Mesodermal cell (in vitro differentiated cells): ENCODE results near the gene SLIT2.

Experiments used
- H3K27ac ChIP-seq: 2 replicates; pipeline ENCODE4 v1.7.0; 2013; ENCODE audit warnings: mild to moderate bottlenecking, low read depth, low read length, moderate library complexity; ENCODE audit not compliant: severe bottlenecking
- H3K36me3 ChIP-seq: 2 replicates; pipeline ENCODE4 v1.7.1; 2013; ENCODE audit warnings: mild to moderate bottlenecking, low read length, moderate library complexity; ENCODE audit not compliant: control insufficient read depth, insufficient read depth
- H3K4me1 ChIP-seq: one replicate; pipeline ENCODE4 v1.7.1; 2013; ENCODE audit warnings: mild to moderate bottlenecking, low read length; ENCODE audit not compliant: insufficient read depth, control insufficient read depth, poor library complexity, severe bottlenecking
- H3K4me3 ChIP-seq: 2 replicates; pipeline ENCODE4 v1.7.0; 2013; ENCODE audit warnings: low read length, control low read depth, mild to moderate bottlenecking; ENCODE audit not compliant: insufficient read depth, poor library complexity, severe bottlenecking; ENCODE audit errors: extremely low read depth
- H3K9me3 ChIP-seq: 2 replicates; pipeline ENCODE4 v1.7.1; 2013; ENCODE audit warnings: mild to moderate bottlenecking, low read length, moderate library complexity; ENCODE audit not compliant: control insufficient read depth
- WGBS, 2 experiments: methylation state at CpG; one replicate each; pipeline ENCODE4 v1.1.5; 2013; ENCODE audit warnings: missing lambda C conversion rate in 2 of 2; ENCODE audit not compliant: insufficient coverage in 2 of 2; 5-methylcytosine and 5-hydroxymethylcytosine counted together

The SLIT2 gene

DNA sequence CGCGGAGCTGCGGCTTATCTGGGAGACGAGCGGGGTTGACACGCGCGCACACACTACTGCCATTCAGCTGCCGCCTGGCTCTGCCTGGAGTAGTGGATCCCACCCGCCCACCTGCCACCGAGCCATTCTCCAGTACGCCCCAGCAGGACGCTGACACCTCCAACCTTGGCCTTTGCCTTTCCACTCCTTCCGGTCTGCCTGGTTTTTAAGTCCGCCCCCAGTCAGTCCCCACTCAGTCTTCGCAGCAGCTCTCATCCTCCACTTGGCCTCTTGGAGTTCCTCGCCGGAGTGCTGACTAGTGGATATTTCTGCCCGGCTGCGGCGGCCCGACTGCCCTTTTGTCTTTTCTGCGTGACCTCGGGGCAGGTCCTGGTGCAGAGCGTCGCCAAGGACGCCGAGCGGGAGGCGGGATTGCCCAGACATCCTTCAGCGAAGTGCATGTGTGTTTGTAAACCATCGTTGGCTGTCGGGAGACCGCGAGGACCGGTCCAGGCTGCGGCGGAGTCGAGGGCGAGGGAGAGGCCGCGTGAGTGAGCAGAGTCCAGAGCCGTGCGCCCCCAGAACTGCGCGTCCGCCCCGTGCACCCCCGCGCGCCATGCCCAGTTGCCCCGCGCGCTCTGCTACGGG, 1.1 kb downstream of the SLIT2 start:
- H3K4me3 ChIP-seq = peak overlapping the region; percentile 67
- no peak overlapping the region for H3K27ac ChIP-seq
- H3K36me3 ChIP-seq = no peaks in the 10 kb centered on the region
- H3K4me1 ChIP-seq = peaks cover 16% of the 10 kb centered on the region
- WGBS, 2 experiments = 0 to 1% methylated on average over 54 to 55 of the region's 55 CpGs
- H3K9me3 ChIP-seq = no peaks in the 10 kb centered on the region

DNA sequence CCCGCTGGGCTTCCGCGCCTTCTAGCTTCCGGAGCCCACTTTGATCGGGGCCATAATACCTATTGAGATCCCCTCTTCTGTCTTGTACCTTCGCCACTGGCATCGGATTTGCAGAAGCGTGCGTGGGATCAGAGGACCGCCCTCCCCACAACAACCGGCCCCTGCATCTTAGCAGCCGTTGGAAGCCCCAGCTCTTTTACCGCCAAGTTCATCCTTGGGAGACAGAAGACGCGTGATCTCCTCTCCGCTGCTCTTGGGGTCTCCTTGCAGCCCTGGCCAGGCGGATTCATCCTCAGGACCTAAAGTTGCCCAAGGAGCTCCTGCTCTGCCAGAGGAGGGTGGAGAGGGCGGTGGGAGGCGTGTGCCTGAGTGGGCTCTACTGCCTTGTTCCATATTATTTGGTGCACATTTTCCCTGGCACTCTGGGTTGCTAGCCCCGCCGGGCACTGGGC, 1.6 kb downstream of the SLIT2 start:
- Histone ChIP-seq H3K27ac (no peak overlapping the region), H3K36me3 (no peaks in the 10 kb centered on the region), H3K4me1 (peaks cover 12% of the 10 kb centered on the region), H3K4me3 (peak overlapping the region; percentile 67), H3K9me3 (no peaks in the 10 kb centered on the region)
- WGBS, 2 experiments = 0% methylated on average over 21 of the region's 21 CpGs

DNA sequence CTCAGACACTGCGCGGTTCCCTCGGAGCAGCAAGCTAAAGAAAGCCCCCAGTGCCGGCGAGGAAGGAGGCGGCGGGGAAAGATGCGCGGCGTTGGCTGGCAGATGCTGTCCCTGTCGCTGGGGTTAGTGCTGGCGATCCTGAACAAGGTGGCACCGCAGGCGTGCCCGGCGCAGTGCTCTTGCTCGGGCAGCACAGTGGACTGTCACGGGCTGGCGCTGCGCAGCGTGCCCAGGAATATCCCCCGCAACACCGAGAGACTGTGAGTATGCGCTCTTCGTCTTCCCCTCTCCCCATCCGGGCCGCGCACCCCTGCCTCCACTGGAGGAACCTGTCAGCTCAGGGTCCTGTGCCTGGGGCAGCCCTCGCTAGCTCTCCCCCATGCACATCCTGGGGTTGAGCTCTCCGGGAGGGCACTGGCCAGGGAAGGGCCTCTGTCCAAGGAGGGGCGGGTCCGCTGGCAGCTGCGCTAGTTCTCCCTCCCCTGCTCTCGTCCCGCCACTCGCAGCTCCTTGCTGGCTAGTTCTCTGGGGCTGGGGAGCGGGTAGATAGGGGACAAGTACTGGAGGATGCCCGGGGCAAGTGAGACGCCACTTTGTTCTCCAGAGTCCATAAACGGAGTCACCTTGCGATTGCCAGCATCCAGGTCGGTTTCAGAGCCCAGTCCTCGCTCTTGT, 2.2 kb downstream of the SLIT2 start:
- 1% methylated on average over 39 to 40 of the region's 43 CpGs for WGBS, 2 experiments
- Histone ChIP-seq H3K4me3 (peak overlapping the region; percentile 67), H3K27ac (no peak overlapping the region), H3K9me3 (no peaks in the 10 kb centered on the region), H3K4me1 (peaks cover 12% of the 10 kb centered on the region), H3K36me3 (no peaks in the 10 kb centered on the region)

DNA sequence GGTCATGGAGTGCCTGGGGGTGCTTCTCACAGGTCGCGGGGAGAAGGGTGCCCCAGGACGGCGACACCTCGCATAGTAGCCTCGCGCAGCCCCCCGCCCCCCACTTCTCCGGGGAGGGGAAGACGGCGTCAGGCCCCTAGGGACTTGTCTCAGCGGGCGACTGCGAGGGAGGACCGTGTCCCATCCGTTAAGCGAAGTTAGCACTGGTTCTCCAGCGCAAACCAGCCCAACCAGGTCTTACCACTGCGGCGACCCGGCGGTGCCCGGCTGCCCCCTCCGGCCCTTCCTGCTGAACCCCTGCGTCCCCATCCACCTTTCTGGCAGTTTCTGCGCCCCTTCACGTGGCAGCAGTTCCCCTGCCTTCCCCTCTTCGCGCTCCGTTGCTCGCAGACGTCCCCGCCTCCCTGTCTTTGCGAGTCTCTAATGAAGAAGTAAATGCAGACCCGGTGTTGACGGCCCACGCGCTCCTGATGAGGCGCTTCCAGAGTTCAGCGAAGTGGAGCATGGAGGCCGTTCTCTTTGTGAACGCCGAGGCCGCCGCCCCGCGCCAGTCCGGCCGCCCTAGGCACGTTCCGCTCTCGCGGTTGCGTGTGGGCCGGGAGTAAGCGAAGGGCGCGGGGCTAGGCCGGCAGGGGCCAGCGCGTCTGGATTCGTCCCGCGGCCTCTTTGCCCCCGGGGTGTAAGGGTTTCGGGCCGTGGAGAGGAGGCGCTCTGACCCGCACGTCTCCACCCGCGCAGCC, 3.0 kb downstream of the SLIT2 start:
- WGBS, 2 experiments = 1% methylated on average over 52 to 58 of the region's 72 CpGs
- Histone ChIP-seq H3K27ac (no peak overlapping the region), H3K4me3 (peak overlapping the region; percentile 67), H3K9me3 (no peaks in the 10 kb centered on the region), H3K4me1 (peaks cover 12% of the 10 kb centered on the region), H3K36me3 (no peaks in the 10 kb centered on the region)

DNA sequence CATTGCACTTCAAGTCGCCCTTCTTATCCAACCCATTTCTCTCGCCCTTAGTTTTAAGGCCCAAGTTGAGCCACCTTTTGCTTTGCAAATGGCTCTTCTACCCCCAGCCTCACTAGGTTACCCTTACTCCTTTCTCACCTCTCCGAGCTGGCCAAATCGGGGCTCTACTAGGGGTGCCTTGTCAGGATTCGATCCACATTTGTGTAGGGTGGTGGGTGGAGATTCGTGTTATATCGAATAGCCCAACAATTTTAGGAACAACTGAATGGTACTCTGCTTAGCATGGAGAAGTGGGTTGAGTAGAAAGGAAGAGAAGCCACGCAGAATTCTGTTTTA, 3.5 kb downstream of the SLIT2 start:
- H3K9me3 ChIP-seq = no peaks in the 10 kb centered on the region
- WGBS, 2 experiments = 6% methylated on average over 2 to 5 of the region's 8 CpGs
- no peak overlapping the region for H3K27ac ChIP-seq
- H3K4me3 ChIP-seq = peak overlapping the region; percentile 67
- no peaks in the 10 kb centered on the region for H3K36me3 ChIP-seq
- peaks cover 12% of the 10 kb centered on the region for H3K4me1 ChIP-seq

DNA sequence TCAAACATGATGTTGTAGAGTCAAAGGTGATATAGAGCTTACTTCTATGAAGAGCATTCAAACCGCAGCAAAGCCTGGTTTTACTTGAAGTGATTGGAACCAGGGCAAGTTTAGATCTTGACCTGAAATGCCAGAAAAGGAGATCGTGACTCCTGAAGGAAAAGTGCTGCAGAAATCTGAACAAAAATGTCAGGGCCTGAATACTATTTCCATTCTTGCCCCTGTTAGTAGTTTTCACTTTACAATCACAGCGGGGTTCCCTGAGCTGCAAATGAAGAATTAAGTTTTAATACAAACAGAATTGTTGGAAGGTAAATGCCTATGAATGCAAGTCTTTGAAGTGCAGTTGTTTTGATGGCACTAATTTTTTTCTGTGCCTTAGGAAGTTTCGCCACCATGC, 4.1 kb downstream of the SLIT2 start:
- Histone ChIP-seq H3K9me3 (no peaks in the 10 kb centered on the region), H3K4me1 (peaks cover 12% of the 10 kb centered on the region), H3K27ac (no peak overlapping the region), H3K4me3 (peak overlapping the region; percentile 67), H3K36me3 (no peaks in the 10 kb centered on the region)
- 23 to 30% methylated on average over 3 of the region's 4 CpGs for WGBS, 2 experiments

DNA sequence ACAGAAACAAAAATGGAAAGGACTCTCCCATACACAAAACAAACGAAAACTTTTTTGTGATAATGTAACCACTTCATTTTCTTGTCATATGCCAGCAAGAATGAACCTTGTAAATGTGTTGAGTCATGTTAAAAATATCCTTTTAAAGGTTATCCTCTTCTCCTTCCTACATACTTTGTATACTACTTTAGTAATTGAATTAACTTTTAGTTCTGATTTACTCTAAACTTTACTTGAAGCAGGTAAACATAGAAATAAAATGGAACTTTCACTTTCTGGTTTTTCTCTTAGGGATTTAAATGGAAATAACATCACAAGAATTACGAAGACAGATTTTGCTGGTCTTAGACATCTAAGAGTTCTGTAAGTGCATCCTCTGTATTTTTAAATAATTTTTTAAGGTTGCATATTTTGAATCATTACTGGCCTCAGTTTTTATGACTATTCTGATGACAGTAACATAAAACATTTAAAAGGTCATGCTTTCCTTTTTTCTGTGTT, 4.7 kb downstream of the SLIT2 start:
- Histone ChIP-seq H3K36me3 (no peaks in the 10 kb centered on the region), H3K4me1 (peaks cover 12% of the 10 kb centered on the region), H3K9me3 (no peaks in the 10 kb centered on the region), H3K27ac (no peak overlapping the region), H3K4me3 (peak overlapping the region; percentile 67)
- WGBS, 2 experiments = no CpG with 5 or more reads among the region's 2 CpGs

DNA sequence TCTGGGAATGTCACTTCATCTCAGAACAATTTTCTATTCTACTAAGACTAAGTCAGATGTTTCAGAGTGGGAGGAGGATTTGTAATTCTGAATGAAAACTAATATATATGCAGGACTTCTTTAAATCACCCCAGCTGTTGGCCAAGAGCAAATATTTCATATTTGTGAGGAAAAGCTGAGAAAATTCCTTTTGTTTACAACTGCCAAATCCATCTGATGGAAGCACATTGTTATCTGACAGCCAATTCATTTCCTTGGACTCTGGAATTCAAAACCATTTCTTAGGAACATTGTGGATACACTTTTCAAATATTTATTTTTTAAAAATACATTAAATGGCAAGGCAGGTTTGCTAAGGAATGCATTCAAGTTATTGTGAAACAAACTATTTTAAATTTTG, 8.0 kb downstream of the SLIT2 start:
- peaks cover 5% of the 10 kb centered on the region for H3K36me3 ChIP-seq
- no peak overlapping the region for H3K4me3 ChIP-seq
- peaks cover 12% of the 10 kb centered on the region for H3K4me1 ChIP-seq
- no peaks in the 10 kb centered on the region for H3K9me3 ChIP-seq
- H3K27ac ChIP-seq = no peak overlapping the region

DNA sequence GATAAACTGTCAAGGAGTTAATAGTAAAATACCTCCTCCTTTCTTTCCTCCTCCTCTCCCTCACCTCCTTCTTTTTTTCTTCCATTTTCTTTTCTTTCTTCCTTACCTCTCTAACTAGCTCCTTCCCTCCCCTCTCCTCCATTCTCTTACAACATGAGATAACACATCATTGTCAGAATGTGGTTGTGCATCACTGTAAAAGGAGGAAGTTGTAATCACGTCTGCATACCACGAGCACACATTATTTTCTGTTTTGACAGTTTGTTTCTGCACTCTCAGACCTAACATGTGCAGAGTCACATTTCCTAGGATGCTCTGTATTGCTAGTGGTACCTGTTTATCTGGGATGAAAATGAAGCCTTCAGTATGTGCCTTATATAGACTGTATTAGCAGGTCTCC, 9.1 kb downstream of the SLIT2 start:
- Histone ChIP-seq H3K4me3 (no peak overlapping the region), H3K4me1 (peaks cover 12% of the 10 kb centered on the region), H3K27ac (no peak overlapping the region), H3K9me3 (no peaks in the 10 kb centered on the region), H3K36me3 (peaks cover 5% of the 10 kb centered on the region)
- 80% methylated on average over 1 of the region's 2 CpGs for WGBS, 2 experiments

DNA sequence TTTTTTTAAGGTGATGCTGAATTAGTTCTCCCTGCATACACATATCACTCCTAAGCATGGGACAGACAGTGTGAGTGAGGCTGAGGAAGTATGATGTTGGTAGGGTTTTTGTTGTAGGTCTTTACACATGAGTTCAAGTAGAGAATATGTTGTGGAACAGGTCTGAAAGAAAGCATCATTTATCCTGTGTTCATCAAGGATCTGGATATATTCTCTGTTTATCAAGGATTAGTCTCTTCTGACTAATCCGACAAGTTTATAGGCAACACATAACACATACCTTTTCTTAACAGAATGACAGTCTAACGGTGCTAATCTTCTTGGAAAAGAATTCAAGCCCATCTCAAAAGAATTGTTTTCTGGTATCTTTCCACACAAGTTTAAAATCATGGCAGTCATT, 10.5 kb downstream of the SLIT2 start:
- peaks cover 5% of the 10 kb centered on the region for H3K36me3 ChIP-seq
- peaks cover 5% of the 10 kb centered on the region for H3K4me1 ChIP-seq
- H3K27ac ChIP-seq = no peak overlapping the region
- no peaks in the 10 kb centered on the region for H3K9me3 ChIP-seq
- H3K4me3 ChIP-seq = no peak overlapping the region
- 90 to 94% methylated on average over 2 of the region's 2 CpGs for WGBS, 2 experiments

DNA sequence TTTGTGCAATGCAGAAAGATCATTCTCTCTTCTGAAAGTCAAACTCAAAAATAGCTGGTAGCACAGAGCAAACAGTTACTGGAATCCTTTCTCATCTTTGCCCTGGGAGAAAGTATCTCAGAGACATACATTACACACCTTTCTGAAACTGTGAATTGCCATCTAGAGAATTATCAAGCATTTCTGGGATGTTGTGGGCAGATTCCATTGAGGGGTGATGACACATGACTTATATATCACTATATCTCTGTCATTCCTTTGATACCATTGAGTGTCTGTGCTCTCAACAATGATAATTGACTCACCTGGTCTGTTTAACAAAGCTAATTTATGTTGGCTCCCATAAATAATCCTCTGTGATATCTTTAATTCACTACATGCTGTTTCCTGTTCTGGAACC, 13.0 kb downstream of the SLIT2 start:
- Histone ChIP-seq H3K9me3 (no peaks in the 10 kb centered on the region), H3K4me1 (no peaks in the 10 kb centered on the region), H3K4me3 (no peak overlapping the region)

More for the DNA sequence above, 13.0 kb downstream of the SLIT2 start:
- Histone ChIP-seq H3K36me3 (peaks cover 5% of the 10 kb centered on the region), H3K27ac (no peak overlapping the region)
